ENCODE measurements around the gene HBG1. TPM values are rescaled to one million over a fixed set of nuclear protein-coding genes. Genes with fewer than 3 reads are reported as not detected.

HBG1 gene
- total RNA-seq, 4 donors from 2014 or later = not detected

DNA sequence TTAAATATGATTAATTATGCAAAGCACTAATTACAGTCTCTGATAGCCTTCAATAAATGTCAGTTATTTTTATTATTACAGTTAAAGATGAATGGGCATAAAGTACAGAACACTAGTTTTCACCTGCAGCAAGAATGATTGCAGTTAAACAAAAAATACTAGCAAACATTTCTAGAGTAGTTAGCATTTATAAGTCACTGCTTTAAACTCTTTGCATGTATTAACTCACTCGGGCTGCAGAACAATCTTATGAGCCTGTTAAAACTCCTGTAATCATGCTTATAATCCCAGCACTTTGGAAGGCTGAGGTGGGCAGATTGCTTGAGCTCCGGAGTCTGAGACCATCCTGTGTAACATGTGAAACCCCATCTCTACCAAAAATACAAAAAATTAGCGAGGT lies 37.2 kb upstream of the HBG1 start:
- Histone ChIP-seq H3K4me1 (no peaks in the 10 kb centered on the region), H3K36me3 (no peaks in the 10 kb centered on the region), H3K27ac (replicated peaks in 1 of 4) (no peak overlapping the region), H3K27me3 (no peaks in the 10 kb centered on the region), H3K4me3 (no peak overlapping the region), H3K9me3 (no peaks in the 10 kb centered on the region)
- no peak for DNase-seq (ENCODE audit: extremely low spot score)
- 83% methylated on average over 3 of the region's 3 CpGs for WGBS
- TF ChIP-seq, protein P1, sequence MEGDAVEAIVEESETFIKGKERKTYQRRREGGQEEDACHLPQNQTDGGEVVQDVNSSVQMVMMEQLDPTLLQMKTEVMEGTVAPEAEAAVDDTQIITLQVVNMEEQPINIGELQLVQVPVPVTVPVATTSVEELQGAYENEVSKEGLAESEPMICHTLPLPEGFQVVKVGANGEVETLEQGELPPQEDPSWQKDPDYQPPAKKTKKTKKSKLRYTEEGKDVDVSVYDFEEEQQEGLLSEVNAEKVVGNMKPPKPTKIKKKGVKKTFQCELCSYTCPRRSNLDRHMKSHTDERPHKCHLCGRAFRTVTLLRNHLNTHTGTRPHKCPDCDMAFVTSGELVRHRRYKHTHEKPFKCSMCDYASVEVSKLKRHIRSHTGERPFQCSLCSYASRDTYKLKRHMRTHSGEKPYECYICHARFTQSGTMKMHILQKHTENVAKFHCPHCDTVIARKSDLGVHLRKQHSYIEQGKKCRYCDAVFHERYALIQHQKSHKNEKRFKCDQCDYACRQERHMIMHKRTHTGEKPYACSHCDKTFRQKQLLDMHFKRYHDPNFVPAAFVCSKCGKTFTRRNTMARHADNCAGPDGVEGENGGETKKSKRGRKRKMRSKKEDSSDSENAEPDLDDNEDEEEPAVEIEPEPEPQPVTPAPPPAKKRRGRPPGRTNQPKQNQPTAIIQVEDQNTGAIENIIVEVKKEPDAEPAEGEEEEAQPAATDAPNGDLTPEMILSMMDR (IDR thresholded peaks at IDR 0.05) = no peak
- no peak for TF ChIP-seq EP300 (IDR thresholded peaks at IDR 0.05)
- no peak for TF ChIP-seq POLR2A (IDR thresholded peaks at IDR 0.05; ENCODE audit: low read depth)
- no peak for TF ChIP-seq POLR2AphosphoS5 (IDR thresholded peaks at IDR 0.05)
- intact Hi-C loops (cut with DNase I) = no loop called here

DNA sequence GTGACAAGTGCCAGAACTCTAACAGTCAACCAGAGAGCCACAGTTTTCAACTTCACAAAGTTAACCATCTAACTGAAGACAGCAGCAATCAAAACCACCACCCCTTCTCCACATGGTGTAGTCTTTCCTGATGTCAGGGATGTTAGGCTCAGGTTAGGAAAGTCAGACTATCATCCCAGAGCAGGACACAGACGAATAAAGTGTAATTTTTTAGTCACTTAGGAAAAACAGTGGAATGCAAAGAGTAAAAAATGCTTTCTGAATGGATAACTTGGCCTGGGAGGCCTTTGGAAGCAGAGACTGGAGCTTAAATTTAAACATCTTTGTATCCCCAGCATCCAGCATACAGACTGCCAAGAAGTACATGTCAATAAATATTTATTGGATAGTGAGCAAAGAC lies 36.7 kb upstream of the HBG1 start:
- TF ChIP-seq, protein P1 (IDR thresholded peaks at IDR 0.05) = no peak
- TF ChIP-seq EP300 (IDR thresholded peaks at IDR 0.05) (no peak), POLR2A (IDR thresholded peaks at IDR 0.05; ENCODE audit: low read depth) (no peak), POLR2AphosphoS5 (IDR thresholded peaks at IDR 0.05) (no peak)
- Histone ChIP-seq H3K27ac (replicated peaks in 1 of 4) (no peak overlapping the region), H3K4me3 (no peak overlapping the region), H3K9me3 (no peaks in the 10 kb centered on the region), H3K27me3 (no peaks in the 10 kb centered on the region), H3K4me1 (no peaks in the 10 kb centered on the region), H3K36me3 (no peaks in the 10 kb centered on the region)
- DNase-seq (ENCODE audit: extremely low spot score) = no peak
- intact Hi-C loops (cut with DNase I) = no loop called here
- WGBS = 22% methylated on average over 1 of the region's 1 CpG

DNA sequence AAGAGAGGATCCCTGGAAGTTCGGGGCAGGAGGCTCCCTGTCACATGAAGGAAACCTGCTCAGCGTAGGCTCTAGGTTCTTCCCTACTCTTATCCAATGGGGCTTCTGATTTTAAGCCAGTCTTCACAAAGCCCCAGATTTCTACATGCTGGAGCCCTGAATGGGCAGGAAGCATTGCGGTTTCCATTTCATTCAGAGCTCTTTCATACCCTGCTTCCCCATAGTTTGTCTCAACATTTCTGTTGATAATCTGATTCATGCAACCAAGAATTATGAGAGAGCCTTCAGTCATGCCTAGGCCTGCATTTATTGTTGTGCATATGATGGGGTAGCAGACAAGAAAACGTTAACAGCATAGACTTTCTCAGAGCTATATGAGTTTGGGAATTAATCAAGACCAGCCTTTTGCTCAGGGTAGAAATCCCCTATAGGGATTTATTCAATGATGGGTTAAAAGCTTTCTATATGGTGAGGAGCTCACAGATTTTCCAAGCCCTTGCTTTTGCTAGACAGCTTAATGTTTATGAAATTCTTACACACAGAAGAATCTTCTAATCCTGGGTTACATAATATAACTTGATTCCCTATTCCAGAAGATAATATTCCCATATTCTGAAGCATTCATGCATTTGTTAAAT lies 36.2 kb upstream of the HBG1 start:
- H3K27ac ChIP-seq (replicated peaks in 1 of 4) = no peak overlapping the region
- H3K36me3 ChIP-seq = no peaks in the 10 kb centered on the region
- intact Hi-C loops (cut with DNase I) = no loop called here
- H3K4me1 ChIP-seq = peaks cover 0 to 3% (median under 1%) of the 10 kb centered on the region in 4 donors
- no peak for TF ChIP-seq POLR2AphosphoS5 (IDR thresholded peaks at IDR 0.05)
- no peak for TF ChIP-seq POLR2A (IDR thresholded peaks at IDR 0.05; ENCODE audit: low read depth)
- TF ChIP-seq, protein P1 (IDR thresholded peaks at IDR 0.05) = no peak
- no peak for TF ChIP-seq EP300 (IDR thresholded peaks at IDR 0.05)
- 79% methylated on average over 4 of the region's 4 CpGs for WGBS
- H3K4me3 ChIP-seq = no peak overlapping the region
- no peaks in the 10 kb centered on the region for H3K27me3 ChIP-seq
- no peaks in the 10 kb centered on the region for H3K9me3 ChIP-seq
- DNase-seq (ENCODE audit: extremely low spot score) = no peak

DNA sequence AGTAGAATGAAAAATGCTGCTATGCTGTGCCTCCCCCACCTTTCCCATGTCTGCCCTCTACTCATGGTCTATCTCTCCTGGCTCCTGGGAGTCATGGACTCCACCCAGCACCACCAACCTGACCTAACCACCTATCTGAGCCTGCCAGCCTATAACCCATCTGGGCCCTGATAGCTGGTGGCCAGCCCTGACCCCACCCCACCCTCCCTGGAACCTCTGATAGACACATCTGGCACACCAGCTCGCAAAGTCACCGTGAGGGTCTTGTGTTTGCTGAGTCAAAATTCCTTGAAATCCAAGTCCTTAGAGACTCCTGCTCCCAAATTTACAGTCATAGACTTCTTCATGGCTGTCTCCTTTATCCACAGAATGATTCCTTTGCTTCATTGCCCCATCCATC lies 35.0 kb upstream of the HBG1 start:
- no peak for DNase-seq (ENCODE audit: extremely low spot score)
- intact Hi-C loops (cut with DNase I) = no loop called here
- no peaks in the 10 kb centered on the region for H3K36me3 ChIP-seq
- no peaks in the 10 kb centered on the region for H3K9me3 ChIP-seq
- TF ChIP-seq, protein P1 (IDR thresholded peaks at IDR 0.05) = no peak
- TF ChIP-seq POLR2AphosphoS5 (IDR thresholded peaks at IDR 0.05) (no peak), EP300 (IDR thresholded peaks at IDR 0.05) (no peak)
- 100% methylated on average over 2 of the region's 2 CpGs for WGBS
- H3K4me1 ChIP-seq = peaks cover 0 to 7% (median 2%) of the 10 kb centered on the region in 4 donors
- no peaks in the 10 kb centered on the region for H3K27me3 ChIP-seq
- H3K27ac ChIP-seq (replicated peaks in 1 of 4) = no peak overlapping the region
- no peak overlapping the region for H3K4me3 ChIP-seq

DNA sequence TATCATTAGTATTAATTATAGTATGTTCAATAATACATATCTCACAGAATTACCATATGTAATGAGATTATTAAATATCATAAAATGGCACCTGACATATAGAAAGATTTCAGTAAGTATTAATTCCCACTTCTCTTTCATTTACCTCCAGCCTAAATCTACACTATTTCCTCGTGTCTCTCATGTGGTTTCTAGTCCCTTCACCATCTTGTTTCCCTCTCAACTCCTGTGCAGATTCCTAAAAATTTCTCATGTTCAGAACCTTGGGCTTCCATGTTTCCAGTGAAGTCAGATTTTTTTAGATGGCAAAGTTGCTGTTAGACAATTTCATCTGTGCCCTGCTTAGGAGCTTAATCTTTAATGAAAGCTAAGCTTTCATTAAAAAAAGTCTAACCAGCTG lies 34.2 kb upstream of the HBG1 start:
- no peak for DNase-seq (ENCODE audit: extremely low spot score)
- H3K36me3 ChIP-seq = no peaks in the 10 kb centered on the region
- H3K4me3 ChIP-seq = no peak overlapping the region
- intact Hi-C loops (cut with DNase I) = no loop called here
- H3K4me1 ChIP-seq = peaks cover 0 to 7% (median 2%) of the 10 kb centered on the region in 4 donors
- no peaks in the 10 kb centered on the region for H3K27me3 ChIP-seq
- no peaks in the 10 kb centered on the region for H3K9me3 ChIP-seq
- TF ChIP-seq, protein P1 (IDR thresholded peaks at IDR 0.05) = no peak
- TF ChIP-seq EP300 (IDR thresholded peaks at IDR 0.05) (no peak), POLR2AphosphoS5 (IDR thresholded peaks at IDR 0.05) (no peak), POLR2A (IDR thresholded peaks at IDR 0.05; ENCODE audit: low read depth) (no peak)
- WGBS = 61% methylated on average over 1 of the region's 1 CpG
- H3K27ac ChIP-seq (replicated peaks in 1 of 4) = no peak overlapping the region

All from esophagus muscularis mucosa (tissue), 4 donors.